K562 (cell line): ENCODE measurements around the gene C4orf50. TPM values are rescaled to one million over a fixed set of nuclear protein-coding genes. Genes with fewer than 3 reads are reported as not detected.

Source experiments
- ATAC-seq: fragments of 200-7000 bp; cut with Tn5 transposase; 3 replicates; pipeline ENCODE4 v1.9.1; 2020; ENCODE audit warnings: moderate library complexity
- BruUV-seq: library from RNA; stranded (reverse); fragments of 400-500 nt; replicated peaks from 2 replicates; lab custom pipeline; 2021; lab: Mats Ljungman, UMichigan
- CTCF ChIA-PET: fragments of 300-600 bp; formaldehyde crosslinking; extraction: SDS; loops from one replicate; lab custom pipeline; 2021; ENCODE audit warnings: low intra/inter-chr PET ratio; lab: Yijun Ruan, JAX
- POLR2A ChIA-PET: fragments of 300-600, 350-650 bp; sonication (Branson Sonifier 250); formaldehyde crosslinking; extraction: SDS; loops from one replicate; lab custom pipeline; 2021; ENCODE audit warnings: antibody characterized with exemption, inconsistent platforms; lab: Yijun Ruan, JAX
- DNase-seq, 4 experiments: peaks; one replicate each; pipeline versions ENCODE4 v3.0.0 to v3.0.0-alpha.2; 2011 to 2018; ENCODE audit warnings: low spot score in 3 of 4, mixed read lengths in 3 of 4; ENCODE audit errors: extremely low read depth in 1 of 4
- FAIRE-seq: peaks from 2 replicates; lab custom pipeline; 2011; peaks lifted over from hg19 to GRCh38; lab: Jason Lieb, UNC
- H2AFZ ChIP-seq: 2 replicates; pipeline ENCODE4 v1.6.0; 2011; ENCODE audit warnings: low read depth, low read length, control low read depth, inconsistent platforms
- H3K27ac ChIP-seq: fragments of 200-600 bp; 3 replicates; pipeline ENCODE4 v1.8.0; 2011; ENCODE audit warnings: low read depth, mild to moderate bottlenecking, control low read depth, inconsistent platforms, low read length, moderate library complexity, mixed read lengths; ENCODE audit errors: extremely low read depth
- H3K27me3 ChIP-seq, 2 experiments: fragments of 300-600 bp in 1 of 2; 2 replicates in 1 of 2; 3 replicates in 1 of 2; pipeline versions ENCODE4 v1.6.0 to v1.8.0; 2011; ENCODE audit warnings: inconsistent platforms in 2 of 2, low read length in 2 of 2, mild to moderate bottlenecking in 1 of 2, mixed read lengths in 1 of 2, moderate library complexity in 1 of 2; ENCODE audit not compliant: control insufficient read depth in 2 of 2, insufficient read depth in 2 of 2
- H3K36me3 ChIP-seq: fragments of 300-600 bp; 3 replicates; pipeline ENCODE4 v1.8.0; 2011; ENCODE audit warnings: mild to moderate bottlenecking, low read length, inconsistent platforms; ENCODE audit not compliant: control insufficient read depth, insufficient read depth
- H3K4me1 ChIP-seq, 2 experiments: fragments of 200-600 bp in 1 of 2; replicated peaks in 1 of 2; 2 replicates in 1 of 2; 3 replicates in 1 of 2; pipeline versions ENCODE4 v1.5.1 to v1.8.0; 2011; ENCODE audit warnings: inconsistent platforms in 2 of 2, low read length in 2 of 2, mild to moderate bottlenecking in 1 of 2, mixed read lengths in 1 of 2, moderate library complexity in 1 of 2; ENCODE audit not compliant: control insufficient read depth in 2 of 2, insufficient read depth in 2 of 2
- H3K4me2 ChIP-seq: 2 replicates; pipeline ENCODE4 v1.6.1; 2011; ENCODE audit warnings: low read length, control low read depth, inconsistent platforms, mixed read lengths; ENCODE audit not compliant: insufficient read depth
- H3K4me3 ChIP-seq: fragments of 200-600 bp; sonication (generic), shearing (Covaris generic); 2 replicates; pipeline ENCODE4 v1.5.1; 2016; ENCODE audit warnings: control low read depth, inconsistent platforms
- H3K79me2 ChIP-seq: fragments of 200-600 bp; 3 replicates; pipeline ENCODE4 v1.8.0; 2011; ENCODE audit warnings: low read length, inconsistent platforms; ENCODE audit not compliant: control insufficient read depth, insufficient read depth
- H3K9ac ChIP-seq, 2 experiments: 2 replicates each; pipeline versions ENCODE4 v1.6.0 to v1.6.1; 2011; ENCODE audit warnings: low read depth in 2 of 2, low read length in 2 of 2, control low read depth in 1 of 2, inconsistent platforms in 1 of 2, mild to moderate bottlenecking in 1 of 2, mixed read lengths in 1 of 2; ENCODE audit not compliant: insufficient read depth in 1 of 2
- H3K9me1 ChIP-seq: one replicate; pipeline ENCODE4 v1.6.0; 2011; ENCODE audit warnings: inconsistent platforms, mild to moderate bottlenecking, low read length, moderate library complexity; ENCODE audit not compliant: control insufficient read depth, insufficient read depth
- H3K9me3 ChIP-seq: replicated peaks from 2 replicates; pipeline ENCODE4 v1.5.1; 2011; ENCODE audit warnings: low read depth, low read length, inconsistent platforms; ENCODE audit not compliant: control insufficient read depth, insufficient read depth
- H4K20me1 ChIP-seq: replicated peaks from 2 replicates; pipeline ENCODE4 v1.6.1; 2011; ENCODE audit warnings: low read length, inconsistent platforms, mixed read lengths; ENCODE audit not compliant: control insufficient read depth, insufficient read depth
- ADNP ChIP-seq: fragments of 200-800 bp; sonication (Bioruptor generic); IDR thresholded peaks from 2 replicates; pipeline ENCODE4 v1.6.1; 2016; ENCODE audit warnings: missing genetic modification characterization, missing compliant biosample characterization
- CBFB ChIP-seq: sonication (generic); formaldehyde crosslinking; IDR thresholded peaks from 2 replicates; pipeline ENCODE4 v1.4.0; 2020; ENCODE audit warnings: mild to moderate bottlenecking, missing genetic modification reagents
- DACH1 ChIP-seq: fragments of 450-650 bp; IDR thresholded peaks from 2 replicates; pipeline ENCODE4 v1.6.1; 2018; ENCODE audit not compliant: partially characterized antibody
- KDM2B ChIP-seq: fragments of 250-450 bp; sonication (Bioruptor Pico); IDR thresholded peaks from 2 replicates; pipeline ENCODE4 v1.8.0; 2021; ENCODE audit warnings: mild to moderate bottlenecking, moderate library complexity
- MYC ChIP-seq, 2 experiments: fragments of 250-450 bp in 1 of 2; sonication (Bioruptor Pico) in 1 of 2; IDR thresholded peaks; 2 replicates each; pipeline versions ENCODE4 v1.5.1 to v1.6.1; 2012 to 2021; ENCODE audit warnings: low read depth in 2 of 2, borderline replicate concordance in 1 of 2, improper control_type of control experiment in 1 of 2, low read length in 1 of 2, mild to moderate bottlenecking in 1 of 2, moderate library complexity in 1 of 2
- NCOA1 ChIP-seq: fragments of 450-650 bp; IDR thresholded peaks from 2 replicates; pipeline ENCODE4 v1.6.1; 2016; ENCODE audit warnings: low read depth
- NCOR1 ChIP-seq: fragments of 450-650 bp; IDR thresholded peaks from 2 replicates; pipeline ENCODE4 v1.6.1; 2016; ENCODE audit warnings: mild to moderate bottlenecking, moderate library complexity
- NFATC3 ChIP-seq: fragments of 450-650 bp; IDR thresholded peaks from 2 replicates; pipeline ENCODE4 v1.6.1; 2017; ENCODE audit warnings: mild to moderate bottlenecking
- NFXL1 ChIP-seq: fragments of 450-650 bp; formaldehyde crosslinking; IDR thresholded peaks from 2 replicates; pipeline ENCODE4 v1.4.0; 2021; ENCODE audit warnings: mild to moderate bottlenecking
- POLR2AphosphoS2 ChIP-seq: IDR thresholded peaks from 2 replicates; pipeline ENCODE4 v1.6.1; 2012; ENCODE audit warnings: low read length, improper control_type of control experiment
- RFX1 ChIP-seq: fragments of 450-650 bp; IDR thresholded peaks from 2 replicates; pipeline ENCODE4 v1.6.1; 2016; ENCODE audit warnings: mild to moderate bottlenecking, moderate library complexity
- SUPT5H ChIP-seq: fragments of 450-650 bp; IDR thresholded peaks from 2 replicates; pipeline ENCODE4 v1.6.1; 2016
- TAF7 ChIP-seq: fragments of 450-650 bp; IDR thresholded peaks from 2 replicates; pipeline ENCODE4 v1.6.1; 2016; ENCODE audit warnings: missing genetic modification characterization, missing compliant biosample characterization
- WGBS: fragments of 100-300 bp; shearing (Covaris generic); methylation state at CpG from one replicate; pipeline ENCODE4 v1.1.6; 2016; ENCODE audit warnings: low coverage, mixed read lengths; ENCODE audit not compliant: insufficient coverage; ENCODE audit errors: missing lambda C conversion rate; 5-methylcytosine and 5-hydroxymethylcytosine counted together
- in situ Hi-C: fragments of 300-500 bp; cut with MboI; formaldehyde crosslinking; loops from 4 replicates; pipeline ENCODE4 v1.15.0; 2018; ENCODE audit warnings: inconsistent platforms, mixed read lengths
- intact Hi-C: fragments of 100-400 bp; cut with micrococcal nuclease; formaldehyde crosslinking; loops from 2 replicates; pipeline ENCODE4 v1.14.2; 2022
- polyA plus RNA-seq, 8 experiments: library from polyadenylated mRNA; depleted of rRNA in 4 of 8; stranded (reverse) in 5 of 8; unstranded in 3 of 8; fragments of >200 nt; fragmentation: Nextera tagmentation in 2 of 8; fragmentation: Illumina TruSeq in 1 of 8; extraction: Ambion mirVana in 2 of 8; extraction: Trizol in 1 of 8; gene quantifications; 2 replicates each; pipeline versions ENCODE4 v1.2.1 to v1.2.3, GENCODE V29; 2011 to 2014; ENCODE audit warnings: inconsistent platforms in 1 of 8, missing spikeins in 1 of 8
- total RNA-seq, 7 experiments: library from RNA; depleted of rRNA in 6 of 7; stranded (reverse); fragments of >200 nt in 6 of 7; fragmentation: Illumina TruSeq in 2 of 7; extraction: Trizol in 2 of 7; gene quantifications; 2 replicates each; pipeline versions ENCODE4 v1.2.1 to v1.2.3, GENCODE V29; 2011 to 2021; ENCODE audit warnings: low replicate concordance in 1 of 7
- TF ChIP-seq, protein P1 (sequence below): fragments of 250-450 bp; sonication (Bioruptor Pico); IDR thresholded peaks from 2 replicates; pipeline ENCODE4 v1.6.1; 2021; ENCODE audit warnings: mild to moderate bottlenecking

Gene C4orf50
- total and polyA plus RNA-seq, 9 of the 15 experiments (the other 6 are each of a cell fraction or from before 2014, with no cell fraction given) = not detected

DNA sequence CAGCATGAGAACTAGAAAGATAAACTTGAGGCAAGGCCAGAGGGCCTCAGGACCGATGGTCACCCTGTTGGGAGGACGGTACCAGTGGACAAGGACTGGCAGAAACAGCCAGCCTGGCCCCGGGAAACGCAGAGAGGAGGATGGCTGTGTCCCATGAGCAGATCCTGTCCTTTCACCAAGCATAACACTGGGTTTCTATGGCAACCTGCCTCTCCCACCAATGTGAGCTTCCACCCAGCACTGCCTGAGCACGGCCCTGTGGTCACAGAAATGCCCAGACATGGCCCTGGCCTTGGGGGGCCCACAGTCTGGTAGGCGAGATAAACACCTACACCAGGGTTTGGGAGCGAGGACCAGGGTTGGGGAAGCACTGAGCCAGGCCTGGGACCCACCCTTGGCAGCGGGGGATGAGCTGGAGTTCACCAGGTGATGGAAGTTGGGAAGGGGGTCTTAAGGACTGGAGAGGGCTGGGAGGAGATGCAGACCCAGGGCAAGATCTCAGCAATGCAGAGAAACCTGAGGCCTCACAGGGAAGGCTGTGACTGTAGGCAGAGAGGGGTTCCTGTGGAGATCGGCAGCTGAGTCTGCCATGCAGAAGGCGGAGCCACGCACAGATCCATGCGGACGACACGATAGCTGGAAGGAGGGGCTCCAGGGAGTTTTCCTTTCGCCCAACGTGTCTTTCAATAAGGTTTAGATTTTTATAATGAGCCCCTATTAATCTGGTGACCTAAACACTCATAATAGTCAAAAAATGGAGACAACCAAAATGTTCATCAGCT, 92.6 kb downstream of the C4orf50 start:
- no peak overlapping the region for H2AFZ ChIP-seq
- TF ChIP-seq RFX1 = peak; percentile 34
- no peak for TF ChIP-seq NCOR1
- no peaks in the 10 kb centered on the region for H4K20me1 ChIP-seq
- no peak overlapping the region for H3K9ac ChIP-seq
- no peaks in the 10 kb centered on the region for H3K9me3 ChIP-seq
- ATAC-seq (no peak), FAIRE-seq (no peak), DNase-seq (no peak)
- H3K4me1 ChIP-seq = no peaks in the 10 kb centered on the region
- H3K9me1 ChIP-seq = no peaks in the 10 kb centered on the region
- peaks cover 1 to 23% of the 10 kb centered on the region in 2 experiments; a peak in 3 of 5 replicates for H3K27me3 ChIP-seq
- no peak overlapping the region for H3K4me3 ChIP-seq
- no TSS peak for BruUV-seq
- in situ Hi-C loops (no loop called here), intact Hi-C loops (no loop called here)
- WGBS = 2% methylated on average over 16 of the region's 16 CpGs
- ChIA-PET CTCF (no interaction called here), POLR2A (interaction anchor here (0.5 to 1.6 kb wide), 2 partner anchors 15 to 86 kb away, joined by 3 to 4 read pairs; no protein-coding TSS in a partner anchor)
- H3K79me2 ChIP-seq = no peaks in the 10 kb centered on the region
- H3K36me3 ChIP-seq = no peaks in the 10 kb centered on the region
- no peak overlapping the region for H3K4me2 ChIP-seq
- no peak overlapping the region for H3K27ac ChIP-seq

DNA sequence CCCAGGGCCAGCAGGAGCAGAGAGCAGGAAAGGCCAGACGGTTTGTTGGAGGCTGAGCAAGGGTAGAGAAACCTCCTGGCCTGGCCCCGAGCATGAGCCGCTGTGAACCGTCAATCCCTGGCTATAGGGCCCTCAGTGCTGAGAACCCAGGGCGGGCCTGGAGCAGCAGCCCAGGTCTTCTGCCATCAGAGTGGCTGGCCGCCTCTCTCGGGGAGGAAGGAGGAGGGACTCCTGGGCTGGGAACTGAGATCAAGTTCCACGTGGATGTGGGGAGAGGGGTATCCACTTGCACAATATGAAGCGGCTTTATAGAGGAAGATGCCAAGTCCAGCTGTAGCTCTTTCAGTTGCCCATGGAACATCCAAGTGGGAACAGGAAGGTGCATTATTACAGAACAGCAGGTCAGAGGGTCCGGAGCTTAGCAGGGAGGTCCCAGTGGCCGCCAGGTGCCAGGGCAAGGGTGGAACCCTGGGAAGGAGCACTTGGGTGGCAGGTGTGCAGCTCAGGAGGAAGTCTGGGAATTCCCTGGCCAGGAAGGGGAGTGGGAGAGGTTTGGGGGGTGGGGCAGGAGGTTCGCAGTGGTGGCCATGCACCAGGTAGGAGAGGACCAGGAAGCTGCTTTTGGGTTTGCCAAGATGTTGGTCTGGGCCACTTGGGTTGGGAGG, 93.6 kb downstream of the C4orf50 start:
- H3K27me3 ChIP-seq = peaks cover 0 to 16% of the 10 kb centered on the region in 2 experiments; a peak in 2 of 5 replicates
- CTCF ChIA-PET = no interaction called here
- no peak for TF ChIP-seq MYC (IDR thresholded peaks at IDR 0.05; ENCODE audit: low read depth, low read length)
- TF ChIP-seq MYC (CRISPR knock-in tag; IDR thresholded peaks at IDR 0.05; ENCODE audit: borderline replicate concordance, low read depth) = no peak
- no peak for TF ChIP-seq DACH1
- TF ChIP-seq ADNP = no peak
- TF ChIP-seq NCOA1 = no peak
- TF ChIP-seq, protein P1, sequence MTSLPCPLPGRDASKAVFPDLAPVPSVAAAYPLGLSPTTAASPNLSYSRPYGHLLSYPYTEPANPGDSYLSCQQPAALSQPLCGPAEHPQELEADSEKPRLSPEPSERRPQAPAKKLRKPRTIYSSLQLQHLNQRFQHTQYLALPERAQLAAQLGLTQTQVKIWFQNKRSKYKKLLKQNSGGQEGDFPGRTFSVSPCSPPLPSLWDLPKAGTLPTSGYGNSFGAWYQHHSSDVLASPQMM (CRISPR knock-in tag) = no peak
- TF ChIP-seq TAF7 (tag) = no peak
- TF ChIP-seq SUPT5H = no peak
- no peak for TF ChIP-seq NFXL1
- no peak for TF ChIP-seq NFATC3
- no peak for TF ChIP-seq POLR2AphosphoS2
- TF ChIP-seq KDM2B = no peak
- TF ChIP-seq CBFB = no peak

More for the DNA sequence above, 93.6 kb downstream of the C4orf50 start:
- Histone ChIP-seq H3K9me1 (no peaks in the 10 kb centered on the region), H3K27ac (no peak overlapping the region), H2AFZ (no peak overlapping the region), H3K4me3 (no peak overlapping the region), H3K79me2 (no peaks in the 10 kb centered on the region), H3K4me2 (no peak overlapping the region), H3K36me3 (no peaks in the 10 kb centered on the region), H4K20me1 (no peaks in the 10 kb centered on the region), H3K4me1 (no peaks in the 10 kb centered on the region), H3K9me3 (no peaks in the 10 kb centered on the region), H3K9ac (no peak overlapping the region)
- WGBS = 0% methylated on average over 10 of the region's 12 CpGs
- ATAC-seq (no peak), FAIRE-seq (no peak), DNase-seq (no peak)
- in situ Hi-C loops = no loop called here
- no TSS peak for BruUV-seq
- intact Hi-C loops = no loop called here
- POLR2A ChIA-PET = interaction anchor here (1.6 kb wide), 1 partner anchor 16 kb away, joined by 4 read pairs; no protein-coding TSS in a partner anchor
